Hematopoietic multipotent progenitor cell treated with erythropoietin and hydrocortisone succinate and interleukin-3 and kit ligand, for 15 days (in vitro differentiated cells): Measurements from ENCODE around the gene GDPD2.

ENCODE experiments used
- DNase-seq: peaks from one replicate; pipeline ENCODE4 v3.0.0-alpha.2; 2015; ENCODE audit warnings: low spot score

GDPD2 gene

GRCh38 chrX:70437921-70438665 lies 15.0 kb downstream of the GDPD2 start:
- no peak for DNase-seq

- no peak for DNase-seq
Observed at GRCh38 chrX:70439016-70439415, 15.9 kb downstream of the GDPD2 start.

GRCh38 chrX:70442224-70442623 lies 19.1 kb downstream of the GDPD2 start:
- no peak for DNase-seq

GRCh38 chrX:70444326-70444945 lies 21.3 kb downstream of the GDPD2 start, which contains the start of gene DLG3:
Gene DLG3, plus strand, starts transcription at chrX:70444835. Its CDS starts 367 bp downstream, at chrX:70445202.
- no peak for DNase-seq

GRCh38 chrX:70444946-70445656 lies 22.0 kb downstream of the GDPD2 start:
- DNase-seq: no peak

- DNase-seq: no peak
Observed at GRCh38 chrX:70445951-70446350, 22.8 kb downstream of the GDPD2 start.

- DNase-seq: no peak
Observed at GRCh38 chrX:70446380-70447350, 23.6 kb downstream of the GDPD2 start.

- no peak for DNase-seq
Observed at GRCh38 chrX:70449457-70449966, 26.4 kb downstream of the GDPD2 start.

GRCh38 chrX:70452143-70452733 lies 29.1 kb downstream of the GDPD2 start:
- peak; percentile 49 for DNase-seq

- no peak for DNase-seq
Observed at GRCh38 chrX:70453024-70453618, 30.0 kb downstream of the GDPD2 start.

GRCh38 chrX:70454441-70455365 lies 31.6 kb downstream of the GDPD2 start:
- DNase-seq: peak; percentile 13

- DNase-seq: no peak
Observed at GRCh38 chrX:70455366-70456202, 32.5 kb downstream of the GDPD2 start.

GRCh38 chrX:70456256-70456655 lies 33.1 kb downstream of the GDPD2 start:
- no peak for DNase-seq

- DNase-seq: no peak
Observed at GRCh38 chrX:70461026-70461425, 37.9 kb downstream of the GDPD2 start.

GRCh38 chrX:70464051-70464450 lies 40.9 kb downstream of the GDPD2 start:
- DNase-seq: no peak

GRCh38 chrX:70466968-70467367 lies 43.9 kb downstream of the GDPD2 start:
- DNase-seq: no peak

- DNase-seq: no peak
Observed at GRCh38 chrX:70468709-70469108, 45.6 kb downstream of the GDPD2 start.

- DNase-seq: no peak
Observed at GRCh38 chrX:70470850-70471289, 47.8 kb downstream of the GDPD2 start.
